ENCODE measurements around the gene PTPRG.
A peak's percentile ranks its signal among the peaks of the same experiment; 100 is the strongest.

The PTPRG gene

DNA sequence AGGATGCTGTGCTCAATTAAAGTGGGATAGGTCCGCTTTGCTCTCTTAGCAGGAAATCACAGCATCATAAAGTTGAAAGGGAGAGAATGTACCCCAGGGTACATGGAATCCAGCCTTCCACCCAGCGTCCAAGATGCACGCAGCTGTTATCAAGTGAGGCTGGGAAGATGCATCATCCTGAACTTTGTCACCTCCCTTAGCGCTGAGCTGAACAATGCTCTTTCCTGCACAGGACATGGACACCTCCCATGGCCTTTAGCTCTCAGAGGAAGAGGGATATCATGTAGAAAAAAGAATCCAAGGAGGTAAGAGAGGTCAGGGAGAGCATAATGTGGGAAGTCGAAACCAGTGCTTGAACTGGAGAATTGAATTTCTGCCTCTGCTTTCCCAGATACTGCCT is 619.1 kb downstream of the PTPRG start:
- TF ChIP-seq, protein P1, sequence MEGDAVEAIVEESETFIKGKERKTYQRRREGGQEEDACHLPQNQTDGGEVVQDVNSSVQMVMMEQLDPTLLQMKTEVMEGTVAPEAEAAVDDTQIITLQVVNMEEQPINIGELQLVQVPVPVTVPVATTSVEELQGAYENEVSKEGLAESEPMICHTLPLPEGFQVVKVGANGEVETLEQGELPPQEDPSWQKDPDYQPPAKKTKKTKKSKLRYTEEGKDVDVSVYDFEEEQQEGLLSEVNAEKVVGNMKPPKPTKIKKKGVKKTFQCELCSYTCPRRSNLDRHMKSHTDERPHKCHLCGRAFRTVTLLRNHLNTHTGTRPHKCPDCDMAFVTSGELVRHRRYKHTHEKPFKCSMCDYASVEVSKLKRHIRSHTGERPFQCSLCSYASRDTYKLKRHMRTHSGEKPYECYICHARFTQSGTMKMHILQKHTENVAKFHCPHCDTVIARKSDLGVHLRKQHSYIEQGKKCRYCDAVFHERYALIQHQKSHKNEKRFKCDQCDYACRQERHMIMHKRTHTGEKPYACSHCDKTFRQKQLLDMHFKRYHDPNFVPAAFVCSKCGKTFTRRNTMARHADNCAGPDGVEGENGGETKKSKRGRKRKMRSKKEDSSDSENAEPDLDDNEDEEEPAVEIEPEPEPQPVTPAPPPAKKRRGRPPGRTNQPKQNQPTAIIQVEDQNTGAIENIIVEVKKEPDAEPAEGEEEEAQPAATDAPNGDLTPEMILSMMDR (IDR thresholded peaks at IDR 0.05; ENCODE audit: low read depth, low read length, missing control alignments), result no peak
- DNase-seq (ENCODE audit: extremely low read depth, low read depth), result no peak
- no peak overlapping the region for H3K4me3 ChIP-seq (replicated peaks; ENCODE audit: low read depth, low read length)

DNA sequence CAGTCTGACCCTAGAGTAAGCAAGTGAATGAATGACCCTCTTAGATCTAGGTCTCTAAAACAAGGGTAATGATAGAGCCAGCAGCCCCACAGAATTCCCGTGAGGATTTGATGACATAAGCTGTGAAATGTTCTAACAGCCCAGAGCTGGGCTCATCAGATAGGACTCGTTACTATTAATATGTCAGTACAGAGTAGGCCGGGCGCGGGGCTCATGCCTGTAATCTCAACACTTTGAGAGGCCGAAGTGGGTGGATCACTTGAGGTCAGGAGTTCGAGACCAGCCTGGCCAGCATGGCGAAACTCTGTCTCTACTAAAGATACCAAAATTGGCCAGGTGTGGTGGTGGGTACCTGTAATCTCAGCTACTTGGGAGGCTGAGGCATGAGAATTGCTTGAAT is 621.7 kb downstream of the PTPRG start:
- no peak overlapping the region for H3K4me3 ChIP-seq (replicated peaks; ENCODE audit: low read depth, low read length)
- TF ChIP-seq, protein P1 (IDR thresholded peaks at IDR 0.05; ENCODE audit: low read depth, low read length, missing control alignments), result no peak
- no peak for DNase-seq (ENCODE audit: extremely low read depth, low read depth)

DNA sequence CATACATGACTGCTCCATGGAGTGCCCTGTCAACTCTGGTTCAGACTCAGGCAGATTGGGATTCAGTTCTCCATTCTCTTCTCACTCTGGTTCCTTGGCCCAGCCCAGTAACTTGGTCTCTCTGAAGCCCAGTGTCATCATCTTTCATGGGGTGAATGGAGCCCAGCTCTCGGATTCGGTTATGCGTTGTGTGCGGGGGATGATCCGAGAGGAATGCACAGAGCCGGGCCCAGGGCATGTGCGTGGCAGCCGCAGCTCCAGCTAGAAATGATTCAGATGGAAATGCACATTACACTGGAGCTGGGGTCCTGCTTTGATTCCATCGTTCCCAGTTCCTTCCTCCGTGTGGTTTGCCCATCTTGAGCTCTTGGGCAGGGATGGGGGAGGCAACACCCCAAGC is 622.6 kb downstream of the PTPRG start:
- no peak for DNase-seq (ENCODE audit: extremely low read depth, low read depth)
- TF ChIP-seq, protein P1 (IDR thresholded peaks at IDR 0.05; ENCODE audit: low read depth, low read length, missing control alignments), result no peak

DNA sequence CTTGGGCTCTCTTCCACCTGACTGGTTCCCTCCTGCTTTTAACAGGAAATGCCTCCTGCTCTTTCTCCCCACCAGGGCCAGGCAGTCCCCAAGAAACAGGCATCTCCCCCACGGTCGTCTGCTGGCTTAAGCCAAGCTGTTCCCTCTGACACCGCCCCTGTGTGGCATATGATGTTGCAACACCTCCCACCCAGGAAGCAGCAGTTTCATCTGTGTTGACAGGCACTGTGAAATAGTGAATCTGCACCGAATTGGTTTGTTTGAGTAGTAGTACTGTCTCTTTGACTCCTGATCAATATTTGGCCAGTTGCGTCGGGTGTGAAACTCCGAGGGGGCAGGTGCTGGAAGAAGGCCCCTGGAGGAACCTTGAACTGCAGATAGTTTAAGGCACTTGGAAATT is 623.2 kb downstream of the PTPRG start:
- TF ChIP-seq, protein P1 (IDR thresholded peaks at IDR 0.05; ENCODE audit: low read depth, low read length, missing control alignments), result no peak
- DNase-seq (ENCODE audit: extremely low read depth, low read depth), result no peak
- H3K4me3 ChIP-seq (replicated peaks; ENCODE audit: low read depth, low read length), result no peak overlapping the region

More for the DNA sequence above, 622.6 kb downstream of the PTPRG start:
- H3K4me3 ChIP-seq (replicated peaks; ENCODE audit: low read depth, low read length), result no peak overlapping the region

DNA sequence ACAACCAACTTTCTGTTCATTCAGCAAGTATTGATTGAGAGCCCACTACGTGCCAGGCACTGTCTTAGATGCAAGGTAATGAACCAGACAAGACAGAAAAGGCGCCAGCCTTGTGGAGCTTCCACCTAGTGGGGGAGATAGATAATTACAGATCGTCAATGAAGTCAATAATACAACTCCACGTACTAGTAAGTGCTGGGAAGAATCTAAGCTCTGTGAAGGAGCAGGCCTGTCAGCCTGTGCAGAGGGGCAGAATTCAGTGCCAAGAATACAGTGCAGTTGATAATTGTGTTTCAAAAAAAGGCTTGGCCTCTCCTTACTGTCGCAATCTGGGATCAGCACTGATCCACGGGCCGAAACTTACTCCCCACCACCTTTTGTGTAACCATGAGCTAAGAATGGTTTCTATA is 625.7 kb downstream of the PTPRG start:
- TF ChIP-seq, protein P1 (IDR thresholded peaks at IDR 0.05; ENCODE audit: low read depth, low read length, missing control alignments), result peak; percentile 45
- no peak overlapping the region for H3K4me3 ChIP-seq (replicated peaks; ENCODE audit: low read depth, low read length)
- no peak for DNase-seq (ENCODE audit: extremely low read depth, low read depth)

DNA sequence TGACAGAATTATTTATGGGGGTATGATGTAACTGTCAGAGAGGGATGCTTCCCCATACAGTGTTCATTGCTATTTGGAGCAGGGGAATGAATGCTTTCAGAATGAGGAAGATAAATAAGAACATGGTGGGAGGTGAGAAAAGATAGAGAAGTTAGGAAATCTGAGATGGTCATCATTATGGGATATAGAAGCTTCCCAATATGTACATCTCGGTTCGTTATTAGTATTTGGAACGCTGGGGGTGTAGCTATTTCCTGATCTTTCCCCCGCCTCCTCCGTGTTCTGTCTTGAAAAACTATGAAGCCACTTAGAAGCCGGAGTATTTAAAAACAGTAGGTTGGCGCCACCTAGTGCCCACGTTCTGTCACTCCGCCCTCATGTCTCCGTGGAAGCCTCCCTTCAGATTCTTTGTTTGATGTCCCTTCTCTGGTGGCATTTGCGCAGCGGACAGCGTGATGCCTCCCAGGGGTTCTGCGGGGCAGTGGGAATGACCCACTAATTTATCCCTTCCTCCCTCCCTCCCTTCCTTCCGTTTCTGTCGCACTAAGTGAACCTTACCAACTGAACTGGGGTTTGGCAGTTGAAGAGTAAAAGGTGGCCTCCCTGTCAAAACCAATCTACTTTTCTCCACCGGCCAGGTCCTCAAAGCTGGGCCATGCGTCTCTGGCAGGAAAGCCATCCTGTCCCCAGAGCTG is 627.5 kb downstream of the PTPRG start:
- DNase-seq (ENCODE audit: extremely low read depth, low read depth), result peak; percentile 46
- H3K4me3 ChIP-seq (replicated peaks; ENCODE audit: low read depth, low read length), result no peak overlapping the region
- TF ChIP-seq, protein P1 (IDR thresholded peaks at IDR 0.05; ENCODE audit: low read depth, low read length, missing control alignments), result peak; percentile 77

DNA sequence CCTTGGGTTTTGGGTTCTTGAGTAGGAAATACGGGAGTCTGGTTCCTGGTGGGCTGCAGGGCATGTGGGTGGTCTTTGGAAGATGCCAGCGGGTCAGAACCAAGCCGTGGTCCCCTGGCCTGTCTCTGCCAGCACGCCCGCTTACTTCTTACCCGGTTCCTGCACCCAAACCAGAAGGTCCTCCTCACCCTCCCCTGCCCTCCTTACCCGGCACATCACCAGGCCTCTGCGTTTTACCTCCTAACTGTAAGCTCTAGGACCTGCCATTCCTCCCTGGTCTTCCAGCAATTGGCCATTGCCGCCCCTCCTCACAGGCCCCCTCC is 628.0 kb downstream of the PTPRG start:
- DNase-seq (ENCODE audit: extremely low read depth, low read depth), result no peak
- no peak overlapping the region for H3K4me3 ChIP-seq (replicated peaks; ENCODE audit: low read depth, low read length)
- TF ChIP-seq, protein P1 (IDR thresholded peaks at IDR 0.05; ENCODE audit: low read depth, low read length, missing control alignments), result no peak
